ENCODE results near the gene APOBEC3F.

- no peak for TF ChIP-seq CTCF (IDR thresholded peaks at IDR 0.05; ENCODE audit: low read depth, low read length)
- no peak for TF ChIP-seq POLR2A (IDR thresholded peaks at IDR 0.05; ENCODE audit: extremely low read depth, insufficient read length)
- no peak for TF ChIP-seq MAX (IDR thresholded peaks at IDR 0.05; ENCODE audit: low read depth, low read length)
Measured at GRCh38 chr22:39017596-39018365, 22.9 kb upstream of the APOBEC3F start.
